Measurements from ENCODE around the gene PPARG. TPM values are rescaled to one million over a fixed set of nuclear protein-coding genes. Genes with fewer than 3 reads are reported as not detected.

The PPARG gene
- total and polyA plus RNA-seq, 2 of the 13 experiments (the other 11 are each of a cell fraction or from before 2014, with no cell fraction given) = 13.9 to 58.3 TPM

- TF ChIP-seq ZNF891 (CRISPR knock-in tag; IDR thresholded peaks at IDR 0.05) = peak; percentile 65; the same call in 1 of the 2 replicates
- no peak for TF ChIP-seq ZFP62 (CRISPR knock-in tag; IDR thresholded peaks at IDR 0.05)
- TF ChIP-seq HINFP (CRISPR knock-in tag; IDR thresholded peaks at IDR 0.05; ENCODE audit: low read depth) = no peak
- TF ChIP-seq JUN (CRISPR knock-in tag; IDR thresholded peaks at IDR 0.05) = no peak
- TF ChIP-seq CC2D1A (CRISPR knock-in tag; IDR thresholded peaks at IDR 0.05) = no peak
- TF ChIP-seq HMG20B (CRISPR knock-in tag; conservative IDR thresholded peaks at IDR 0.05) = no peak
- no peak for TF ChIP-seq MLLT10 (CRISPR knock-in tag; IDR thresholded peaks at IDR 0.05)
- TF ChIP-seq TGIF2 (CRISPR knock-in tag; IDR thresholded peaks at IDR 0.05) = no peak
- no peak for TF ChIP-seq ZSCAN9 (CRISPR knock-in tag; IDR thresholded peaks at IDR 0.05; ENCODE audit: borderline replicate concordance)
- TF ChIP-seq ZFX (CRISPR knock-in tag; IDR thresholded peaks at IDR 0.05; ENCODE audit: low read depth) = peak; percentile 66
- no peak for TF ChIP-seq MAZ (IDR thresholded peaks at IDR 0.05; ENCODE audit: borderline replicate concordance, low read depth, low read length)
- peak; percentile 61 for TF ChIP-seq MAZ (CRISPR knock-in tag; IDR thresholded peaks at IDR 0.05; ENCODE audit: low read depth)
- 0 out of 2 replicates have a peak, but pooled peaks have one; percentile 34 for TF ChIP-seq ZNF75D (CRISPR knock-in tag; IDR thresholded peaks at IDR 0.05; ENCODE audit: borderline replicate concordance)
- TF ChIP-seq HNRNPH1 (optimal IDR thresholded peaks at IDR 0.05; ENCODE audit: low read depth, low read length) = no peak
- TF ChIP-seq ZMYM2 (CRISPR knock-in tag; IDR thresholded peaks at IDR 0.05) = no peak; the same call in none of the 2 replicates
- TF ChIP-seq ZBTB4 (CRISPR knock-in tag; IDR thresholded peaks at IDR 0.05; ENCODE audit: borderline replicate concordance) = 0 out of 2 replicates have a peak, but pooled peaks have one; percentile 23
- TF ChIP-seq ZNF281 (CRISPR knock-in tag; IDR thresholded peaks at IDR 0.05; ENCODE audit: borderline replicate concordance) = no peak
- peak; percentile 80; the same call in 1 of the 2 replicates for TF ChIP-seq ZNF230 (CRISPR knock-in tag; IDR thresholded peaks at IDR 0.05)
- peak; percentile 60; the same call in 1 of the 2 replicates for TF ChIP-seq ZNF350 (CRISPR knock-in tag; IDR thresholded peaks at IDR 0.05; ENCODE audit: borderline replicate concordance, low read depth)
- no peak for TF ChIP-seq SUZ12 (IDR thresholded peaks at IDR 0.05; ENCODE audit: low read depth, low read length)
- TF ChIP-seq DPF2 (CRISPR knock-in tag; IDR thresholded peaks at IDR 0.05; ENCODE audit: borderline replicate concordance, low read depth) = no peak
- TF ChIP-seq ZNF670 (CRISPR knock-in tag; IDR thresholded peaks at IDR 0.05; ENCODE audit: borderline replicate concordance) = no peak
Observed at GRCh38 chr3:12288182-12289129, at the start of gene PPARG (continued).

Data from HepG2 (cell line).